ENCODE data around the gene PCBP3.

PCBP3 gene

GRCh38 chr21:45779226-45779625 lies 135.7 kb downstream of the PCBP3 start:
- no peaks in the 10 kb centered on the region for H3K27me3 ChIP-seq (ENCODE audit: control insufficient read depth, insufficient read depth, low read length)
- no peaks in the 10 kb centered on the region for H3K36me3 ChIP-seq (ENCODE audit: control insufficient read depth, insufficient read depth, low read length)
- H3K9me3 ChIP-seq (ENCODE audit: control insufficient read depth, low read length): no peaks in the 10 kb centered on the region
- H3K4me3 ChIP-seq (ENCODE audit: low read length): no peak overlapping the region
- no peak overlapping the region for H3K9ac ChIP-seq (ENCODE audit: low read length)
- H3K4me1 ChIP-seq (ENCODE audit: control insufficient read depth, insufficient read depth, low read length): no peaks in the 10 kb centered on the region

GRCh38 chr21:45780647-45781046 lies 137.1 kb downstream of the PCBP3 start:
- Histone ChIP-seq H3K4me3 (ENCODE audit: low read length) (no peak overlapping the region), H3K9me3 (ENCODE audit: control insufficient read depth, low read length) (no peaks in the 10 kb centered on the region), H3K9ac (ENCODE audit: low read length) (no peak overlapping the region), H3K27me3 (ENCODE audit: control insufficient read depth, insufficient read depth, low read length) (no peaks in the 10 kb centered on the region), H3K4me1 (ENCODE audit: control insufficient read depth, insufficient read depth, low read length) (no peaks in the 10 kb centered on the region), H3K36me3 (ENCODE audit: control insufficient read depth, insufficient read depth, low read length) (no peaks in the 10 kb centered on the region)

- no peak overlapping the region for H3K9ac ChIP-seq (ENCODE audit: low read length)
- no peak overlapping the region for H3K4me3 ChIP-seq (ENCODE audit: low read length)
- no peaks in the 10 kb centered on the region for H3K27me3 ChIP-seq (ENCODE audit: control insufficient read depth, insufficient read depth, low read length)
- no peaks in the 10 kb centered on the region for H3K36me3 ChIP-seq (ENCODE audit: control insufficient read depth, insufficient read depth, low read length)
- H3K4me1 ChIP-seq (ENCODE audit: control insufficient read depth, insufficient read depth, low read length): no peaks in the 10 kb centered on the region
- no peaks in the 10 kb centered on the region for H3K9me3 ChIP-seq (ENCODE audit: control insufficient read depth, low read length)
Observed at GRCh38 chr21:45781741-45782140, 138.2 kb downstream of the PCBP3 start.

GRCh38 chr21:45786660-45787059 lies 143.1 kb downstream of the PCBP3 start:
- no peaks in the 10 kb centered on the region for H3K9me3 ChIP-seq (ENCODE audit: control insufficient read depth, low read length)
- no peaks in the 10 kb centered on the region for H3K4me1 ChIP-seq (ENCODE audit: control insufficient read depth, insufficient read depth, low read length)
- H3K4me3 ChIP-seq (ENCODE audit: low read length): no peak overlapping the region
- H3K9ac ChIP-seq (ENCODE audit: low read length): no peak overlapping the region
- H3K27me3 ChIP-seq (ENCODE audit: control insufficient read depth, insufficient read depth, low read length): no peaks in the 10 kb centered on the region
- no peaks in the 10 kb centered on the region for H3K36me3 ChIP-seq (ENCODE audit: control insufficient read depth, insufficient read depth, low read length)

- Histone ChIP-seq H3K36me3 (ENCODE audit: control insufficient read depth, insufficient read depth, low read length) (no peaks in the 10 kb centered on the region), H3K4me1 (ENCODE audit: control insufficient read depth, insufficient read depth, low read length) (no peaks in the 10 kb centered on the region), H3K4me3 (ENCODE audit: low read length) (no peak overlapping the region), H3K27me3 (ENCODE audit: control insufficient read depth, insufficient read depth, low read length) (no peaks in the 10 kb centered on the region), H3K9ac (ENCODE audit: low read length) (no peak overlapping the region), H3K9me3 (ENCODE audit: control insufficient read depth, low read length) (no peaks in the 10 kb centered on the region)
Observed at GRCh38 chr21:45787371-45787770, 143.8 kb downstream of the PCBP3 start.

- Histone ChIP-seq H3K36me3 (ENCODE audit: control insufficient read depth, insufficient read depth, low read length) (no peaks in the 10 kb centered on the region), H3K27me3 (ENCODE audit: control insufficient read depth, insufficient read depth, low read length) (no peaks in the 10 kb centered on the region), H3K9ac (ENCODE audit: low read length) (no peak overlapping the region)
Observed at GRCh38 chr21:45788198-45788597, 144.7 kb downstream of the PCBP3 start.

GRCh38 chr21:45788637-45789506 lies 145.3 kb downstream of the PCBP3 start:
- Histone ChIP-seq H3K27me3 (ENCODE audit: control insufficient read depth, insufficient read depth, low read length) (no peaks in the 10 kb centered on the region), H3K9me3 (ENCODE audit: control insufficient read depth, low read length) (no peaks in the 10 kb centered on the region), H3K4me1 (ENCODE audit: control insufficient read depth, insufficient read depth, low read length) (no peaks in the 10 kb centered on the region), H3K36me3 (ENCODE audit: control insufficient read depth, insufficient read depth, low read length) (no peaks in the 10 kb centered on the region), H3K4me3 (ENCODE audit: low read length) (no peak overlapping the region), H3K9ac (ENCODE audit: low read length) (no peak overlapping the region)

More at GRCh38 chr21:45788198-45788597, 144.7 kb downstream of the PCBP3 start:
- Histone ChIP-seq H3K9me3 (ENCODE audit: control insufficient read depth, low read length) (no peaks in the 10 kb centered on the region), H3K4me1 (ENCODE audit: control insufficient read depth, insufficient read depth, low read length) (no peaks in the 10 kb centered on the region), H3K4me3 (ENCODE audit: low read length) (no peak overlapping the region)

GRCh38 chr21:45790427-45790826 lies 146.9 kb downstream of the PCBP3 start:
- no peaks in the 10 kb centered on the region for H3K9me3 ChIP-seq (ENCODE audit: control insufficient read depth, low read length)
- H3K4me1 ChIP-seq (ENCODE audit: control insufficient read depth, insufficient read depth, low read length): no peaks in the 10 kb centered on the region
- no peak overlapping the region for H3K9ac ChIP-seq (ENCODE audit: low read length)
- H3K27me3 ChIP-seq (ENCODE audit: control insufficient read depth, insufficient read depth, low read length): no peaks in the 10 kb centered on the region
- H3K36me3 ChIP-seq (ENCODE audit: control insufficient read depth, insufficient read depth, low read length): no peaks in the 10 kb centered on the region
- no peak overlapping the region for H3K4me3 ChIP-seq (ENCODE audit: low read length)

- no peaks in the 10 kb centered on the region for H3K4me1 ChIP-seq (ENCODE audit: control insufficient read depth, insufficient read depth, low read length)
- no peaks in the 10 kb centered on the region for H3K9me3 ChIP-seq (ENCODE audit: control insufficient read depth, low read length)
- no peaks in the 10 kb centered on the region for H3K36me3 ChIP-seq (ENCODE audit: control insufficient read depth, insufficient read depth, low read length)
- H3K27me3 ChIP-seq (ENCODE audit: control insufficient read depth, insufficient read depth, low read length): no peaks in the 10 kb centered on the region
- H3K9ac ChIP-seq (ENCODE audit: low read length): no peak overlapping the region
- H3K4me3 ChIP-seq (ENCODE audit: low read length): no peak overlapping the region
Observed at GRCh38 chr21:45791562-45792418, 148.3 kb downstream of the PCBP3 start.

GRCh38 chr21:45792682-45793383 lies 149.3 kb downstream of the PCBP3 start:
- H3K27me3 ChIP-seq (ENCODE audit: control insufficient read depth, insufficient read depth, low read length): no peaks in the 10 kb centered on the region
- no peaks in the 10 kb centered on the region for H3K9me3 ChIP-seq (ENCODE audit: control insufficient read depth, low read length)
- H3K4me1 ChIP-seq (ENCODE audit: control insufficient read depth, insufficient read depth, low read length): no peaks in the 10 kb centered on the region
- no peak overlapping the region for H3K9ac ChIP-seq (ENCODE audit: low read length)
- H3K36me3 ChIP-seq (ENCODE audit: control insufficient read depth, insufficient read depth, low read length): no peaks in the 10 kb centered on the region
- no peak overlapping the region for H3K4me3 ChIP-seq (ENCODE audit: low read length)

- Histone ChIP-seq H3K27me3 (ENCODE audit: control insufficient read depth, insufficient read depth, low read length) (no peaks in the 10 kb centered on the region), H3K9ac (ENCODE audit: low read length) (no peak overlapping the region), H3K36me3 (ENCODE audit: control insufficient read depth, insufficient read depth, low read length) (no peaks in the 10 kb centered on the region), H3K9me3 (ENCODE audit: control insufficient read depth, low read length) (no peaks in the 10 kb centered on the region), H3K4me3 (ENCODE audit: low read length) (no peak overlapping the region), H3K4me1 (ENCODE audit: control insufficient read depth, insufficient read depth, low read length) (no peaks in the 10 kb centered on the region)
Observed at GRCh38 chr21:45794027-45794426, 150.5 kb downstream of the PCBP3 start.

- no peaks in the 10 kb centered on the region for H3K9me3 ChIP-seq (ENCODE audit: control insufficient read depth, low read length)
- no peaks in the 10 kb centered on the region for H3K36me3 ChIP-seq (ENCODE audit: control insufficient read depth, insufficient read depth, low read length)
- H3K9ac ChIP-seq (ENCODE audit: low read length): no peak overlapping the region
- H3K27me3 ChIP-seq (ENCODE audit: control insufficient read depth, insufficient read depth, low read length): no peaks in the 10 kb centered on the region
- no peaks in the 10 kb centered on the region for H3K4me1 ChIP-seq (ENCODE audit: control insufficient read depth, insufficient read depth, low read length)
- H3K4me3 ChIP-seq (ENCODE audit: low read length): no peak overlapping the region
Observed at GRCh38 chr21:45796003-45796402, 152.5 kb downstream of the PCBP3 start.
